Measurements from ENCODE around the gene MLKL. TPM values are rescaled to one million over a fixed set of nuclear protein-coding genes. Genes with fewer than 3 reads are reported as not detected.
A peak's percentile ranks its signal among the peaks of the same experiment; 100 is the strongest.
"Not testable (repeated sequence)": the region's sequence is repeated elsewhere in the genome, so short reads cannot be mapped to it uniquely, and the experiment has no call there.

MLKL gene
- total RNA-seq, 2 experiments from 2014 or later = 18.3 to 18.8 TPM

GRCh38 chr16:74682556-74682955 lies 18.1 kb downstream of the MLKL start:
- H3K36me3 Mint-ChIP-seq = peaks cover 17% of the 10 kb centered on the region
- intact Hi-C loops (cut with micrococcal nuclease) = no loop called here
- ChIA-PET POLR2A (no interaction called here), CTCF (interaction anchor here (1.6 kb wide), 1 partner anchor 13 kb away, joined by 4 read pairs; no protein-coding TSS in a partner anchor)
- H3K9me3 Mint-ChIP-seq = no peaks in the 10 kb centered on the region
- no peak overlapping the region for H3K27ac Mint-ChIP-seq
- H3K4me3 Mint-ChIP-seq = no peak overlapping the region
- no peaks in the 10 kb centered on the region for H3K27me3 Mint-ChIP-seq
- no peaks in the 10 kb centered on the region for H3K4me1 Mint-ChIP-seq (ENCODE audit: low read depth)
- no peak for DNase-seq

- no peak overlapping the region for H3K27ac Mint-ChIP-seq
- CTCF ChIA-PET = interaction anchor here (0.6 to 0.9 kb wide), 2 partner anchors 53 to 182 kb away, joined by 3 read pairs; no protein-coding TSS in a partner anchor
- no peaks in the 10 kb centered on the region for H3K27me3 Mint-ChIP-seq
- no peaks in the 10 kb centered on the region for H3K4me1 Mint-ChIP-seq (ENCODE audit: low read depth)
- POLR2A ChIA-PET = interaction anchor here (0.9 to 1.4 kb wide), 2 partner anchors 14 to 19 kb away, joined by 3 to 5 read pairs; partner anchors contain the start of genes MLKL and RFWD3
- no peaks in the 10 kb centered on the region for H3K9me3 Mint-ChIP-seq
- intact Hi-C loops (cut with micrococcal nuclease) = no loop called here
- H3K4me3 Mint-ChIP-seq = no peak overlapping the region
- H3K36me3 Mint-ChIP-seq = peaks cover 21% of the 10 kb centered on the region
- no peak for DNase-seq
Measured at GRCh38 chr16:74680681-74681080, 20.0 kb downstream of the MLKL start.

DNA sequence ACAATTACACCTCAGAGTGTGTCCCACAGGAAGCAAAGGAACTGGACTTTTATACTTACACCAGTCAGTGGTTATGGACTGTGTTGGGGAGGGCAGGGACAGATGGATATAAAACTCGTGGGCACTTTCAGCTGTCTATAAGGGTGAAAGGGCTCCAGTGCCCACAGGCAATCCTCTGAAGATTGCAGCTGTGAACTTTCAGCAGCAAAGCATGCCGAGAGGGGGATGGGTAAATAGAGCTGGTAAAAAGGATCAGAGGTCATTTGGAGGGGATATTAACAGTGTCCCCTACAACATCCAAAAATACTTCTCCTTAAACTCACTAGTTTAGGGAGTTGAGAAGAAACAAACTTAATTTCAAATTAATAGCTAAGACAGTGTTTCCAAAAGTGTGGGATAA lies 20.7 kb downstream of the MLKL start:
- no peaks in the 10 kb centered on the region for H3K27me3 Mint-ChIP-seq
- DNase-seq = no peak
- intact Hi-C loops (cut with micrococcal nuclease) = no loop called here
- POLR2A ChIA-PET = interaction anchor here (0.9 to 1.4 kb wide), 2 partner anchors 13 to 20 kb away, joined by 3 to 5 read pairs; partner anchors contain the start of genes MLKL and RFWD3
- peaks cover 21% of the 10 kb centered on the region for H3K36me3 Mint-ChIP-seq
- no peaks in the 10 kb centered on the region for H3K9me3 Mint-ChIP-seq
- CTCF ChIA-PET = interaction anchor here (0.6 kb wide), 1 partner anchor 53 kb away, joined by 3 read pairs; no protein-coding TSS in a partner anchor
- H3K4me1 Mint-ChIP-seq (ENCODE audit: low read depth) = no peaks in the 10 kb centered on the region
- no peak overlapping the region for H3K27ac Mint-ChIP-seq
- H3K4me3 Mint-ChIP-seq = no peak overlapping the region

DNA sequence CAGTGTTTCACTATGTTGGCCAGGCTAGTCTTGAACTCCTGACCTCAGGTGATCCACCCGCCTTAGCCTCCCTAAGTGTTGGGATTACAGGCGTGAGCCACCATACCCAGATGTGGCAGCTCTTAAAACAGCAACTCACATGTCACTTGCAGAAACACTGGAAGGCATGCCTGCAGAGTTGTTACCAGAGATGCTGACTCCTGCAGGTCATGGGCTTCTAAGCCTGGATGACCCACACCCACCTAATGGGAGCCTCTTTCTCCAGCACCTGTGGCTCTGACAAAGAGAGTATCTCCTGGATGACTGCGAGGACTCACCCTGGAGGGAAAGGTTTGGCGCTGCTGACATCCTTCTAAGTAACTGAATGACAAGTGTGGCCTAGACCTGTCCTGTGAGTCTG lies 22.8 kb downstream of the MLKL start:
- intact Hi-C loops (cut with micrococcal nuclease) = no loop called here
- H3K36me3 Mint-ChIP-seq = peaks cover 23% of the 10 kb centered on the region
- H3K4me1 Mint-ChIP-seq (ENCODE audit: low read depth) = no peaks in the 10 kb centered on the region
- no peaks in the 10 kb centered on the region for H3K9me3 Mint-ChIP-seq
- no peak overlapping the region for H3K27ac Mint-ChIP-seq
- no peak for DNase-seq
- POLR2A ChIA-PET = no interaction called here
- H3K4me3 Mint-ChIP-seq = no peak overlapping the region
- no peaks in the 10 kb centered on the region for H3K27me3 Mint-ChIP-seq
- CTCF ChIA-PET = no interaction called here

DNA sequence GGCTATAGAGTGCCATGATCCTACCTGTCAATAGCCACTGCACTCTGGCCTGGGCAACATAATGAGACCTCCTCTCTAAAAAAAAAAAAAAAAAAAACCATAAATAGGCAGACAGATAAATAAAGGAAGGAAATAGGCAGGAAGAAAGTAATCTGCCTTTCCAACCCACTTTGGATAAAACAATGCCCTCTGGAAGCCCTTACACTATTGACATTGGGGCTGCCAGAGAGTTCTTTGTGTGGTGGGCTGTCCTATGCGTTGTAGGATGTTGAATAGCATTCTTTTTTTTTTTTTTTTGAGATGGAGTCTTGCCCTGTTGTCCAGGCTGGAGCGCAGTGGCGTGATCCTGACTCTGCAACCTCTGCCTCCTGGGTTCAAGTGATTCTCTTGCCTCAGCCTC lies 26.8 kb downstream of the MLKL start:
- CTCF ChIA-PET = interaction anchor here (0.7 kb wide), 1 partner anchor 684 kb away, joined by 3 read pairs; no protein-coding TSS in a partner anchor
- no peak for DNase-seq
- Mint-ChIP-seq H3K4me1 (ENCODE audit: low read depth) (no peaks in the 10 kb centered on the region), H3K36me3 (peaks cover 26% of the 10 kb centered on the region), H3K27ac (no peak overlapping the region), H3K27me3 (no peaks in the 10 kb centered on the region), H3K4me3 (no peak overlapping the region), H3K9me3 (no peaks in the 10 kb centered on the region)
- POLR2A ChIA-PET = no interaction called here
- intact Hi-C loops (cut with micrococcal nuclease) = no loop called here

GRCh38 chr16:74668877-74669276 lies 31.8 kb downstream of the MLKL start:
- CTCF ChIA-PET, H3K27ac Mint-ChIP-seq, H3K4me3 Mint-ChIP-seq, DNase-seq, H3K27me3 Mint-ChIP-seq, H3K9me3 Mint-ChIP-seq: not testable (repeated sequence)
- Mint-ChIP-seq H3K4me1 (ENCODE audit: low read depth) (peaks cover 22% of the 10 kb centered on the region), H3K36me3 (peaks cover 28% of the 10 kb centered on the region)
- intact Hi-C loops (cut with micrococcal nuclease) = loop anchor here (5.0 to 10.0 kb wide), 2 partner anchors 978 to 2004 kb away; partner anchors contain the start of genes KARS1 and TERF2IP
- POLR2A ChIA-PET = interaction anchor here (4.3 kb wide), 1 partner anchor 31 kb away, joined by 43 read pairs; the partner anchor contains the start of gene MLKL

- DNase-seq = peak; percentile 58
- ChIA-PET CTCF (interaction anchor here (0.9 to 2.2 kb wide), 5 partner anchors 13 to 45 kb away, joined by 3 to 14 read pairs (median 5); partner anchors contain the start of gene MLKL), POLR2A (interaction anchor here (0.8 to 4.3 kb wide), 15 partner anchors 8 to 442 kb away, joined by 3 to 43 read pairs (median 4); partner anchors contain the start of genes GLG1 and MLKL)
- peak overlapping the region; percentile 91 for H3K27ac Mint-ChIP-seq
- no peaks in the 10 kb centered on the region for H3K9me3 Mint-ChIP-seq
- H3K36me3 Mint-ChIP-seq = peaks cover 43% of the 10 kb centered on the region
- no peaks in the 10 kb centered on the region for H3K27me3 Mint-ChIP-seq
- H3K4me1 Mint-ChIP-seq (ENCODE audit: low read depth) = peaks cover 36% of the 10 kb centered on the region
- intact Hi-C loops (cut with micrococcal nuclease) = loop anchor here (1.0 to 10.0 kb wide), 5 partner anchors 33 to 2002 kb away; partner anchors contain the start of genes KARS1, MLKL, PSMD7 and TERF2IP
- peak overlapping the region; percentile 85 for H3K4me3 Mint-ChIP-seq
Measured at GRCh38 chr16:74667255-74667700, 33.4 kb downstream of the MLKL start.

DNA sequence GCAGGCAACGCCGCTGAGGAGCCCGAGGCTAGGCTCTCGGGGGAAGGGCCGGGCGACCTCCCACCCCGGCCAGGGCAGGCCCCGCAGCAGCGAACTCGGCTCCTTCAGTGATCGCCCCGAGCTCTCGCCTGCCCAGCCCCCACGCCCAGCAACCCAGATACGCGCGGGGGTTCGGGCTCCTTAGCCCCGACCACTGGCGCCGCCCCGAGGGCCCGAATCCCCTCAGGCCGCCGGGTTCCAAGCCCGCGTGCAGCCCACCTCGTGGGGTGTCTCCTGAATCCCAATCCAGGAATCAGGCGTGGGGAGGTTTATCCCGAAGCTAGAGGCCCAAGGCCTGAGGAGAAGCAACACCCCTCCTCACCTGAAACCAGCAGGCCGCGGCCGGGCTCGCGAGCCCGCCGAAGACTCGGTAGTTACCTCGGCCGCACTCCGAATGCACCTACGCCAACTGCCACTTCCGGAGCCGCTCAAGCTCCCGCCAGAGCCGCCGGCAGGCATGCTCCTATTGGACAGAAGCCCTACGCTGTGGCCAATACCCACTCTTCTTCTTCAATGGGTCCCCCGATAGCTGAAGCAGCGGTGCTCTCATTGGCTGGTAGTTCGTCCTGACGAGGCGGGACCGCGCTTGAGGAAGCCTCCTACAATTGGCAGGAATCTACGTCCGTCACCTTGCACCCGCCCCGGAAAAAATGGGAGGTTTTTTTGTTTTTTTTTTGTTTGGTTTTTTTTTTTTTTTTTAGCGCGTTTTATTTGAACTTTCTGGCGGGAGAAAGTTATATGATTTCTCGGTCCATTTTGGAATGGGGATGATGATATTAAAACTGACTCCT lies 34.0 kb downstream of the MLKL start, which contains the start of gene RFWD3:
Gene RFWD3 (minus strand): TSS at position 453 of the 830 bp plus-strand sequence. CDS start 5,428 bp downstream, outside the sequence.
- H3K4me1 Mint-ChIP-seq (ENCODE audit: low read depth) = peaks cover 39% of the 10 kb centered on the region
- peak within 1 kb of the TSS; percentile 91 for H3K27ac Mint-ChIP-seq
- peaks cover 40% of the 10 kb centered on the region for H3K36me3 Mint-ChIP-seq
- ChIA-PET POLR2A (interaction anchor here (0.8 to 4.3 kb wide), 18 partner anchors 8 to 443 kb away, joined by 3 to 43 read pairs (median 4); partner anchors contain the start of genes GLG1, MLKL and PSMD7), CTCF (interaction anchor here (0.9 to 2.2 kb wide), 5 partner anchors 12 to 44 kb away, joined by 3 to 14 read pairs (median 5); partner anchors contain the start of gene MLKL)
- no peaks in the 10 kb centered on the region for H3K9me3 Mint-ChIP-seq
- intact Hi-C loops (cut with micrococcal nuclease) = loop anchor here (1.0 to 10.0 kb wide), 6 partner anchors 34 to 2002 kb away; partner anchors contain the start of genes GLG1, KARS1, MLKL and PSMD7
- H3K27me3 Mint-ChIP-seq = no peaks in the 10 kb centered on the region
- peak within 1 kb of the TSS; percentile 85 for H3K4me3 Mint-ChIP-seq
- peak; percentile 98 for DNase-seq

- H3K36me3 Mint-ChIP-seq = peaks cover 40% of the 10 kb centered on the region
- POLR2A ChIA-PET = interaction anchor here (1.0 to 4.3 kb wide), 9 partner anchors 9 to 444 kb away, joined by 3 to 43 read pairs (median 6); partner anchors contain the start of genes GLG1, MLKL and PSMD7
- DNase-seq = no peak
- no peaks in the 10 kb centered on the region for H3K27me3 Mint-ChIP-seq
- H3K9me3 Mint-ChIP-seq = no peaks in the 10 kb centered on the region
- CTCF ChIA-PET = interaction anchor here (1.2 kb wide), 1 partner anchor 11 kb away, joined by 5 read pairs; no protein-coding TSS in a partner anchor
- peak overlapping the region; percentile 85 for H3K4me3 Mint-ChIP-seq
- peaks cover 43% of the 10 kb centered on the region for H3K4me1 Mint-ChIP-seq (ENCODE audit: low read depth)
- peak overlapping the region; percentile 91 for H3K27ac Mint-ChIP-seq
- intact Hi-C loops (cut with micrococcal nuclease) = loop anchor here (1.0 to 10.0 kb wide), 4 partner anchors 39 to 2001 kb away; partner anchors contain the start of genes GLG1, KARS1 and TERF2IP
Measured at GRCh38 chr16:74666010-74666421, 34.6 kb downstream of the MLKL start.

- POLR2A ChIA-PET = interaction anchor here (1.0 kb wide), 1 partner anchor 35 kb away, joined by 4 read pairs; no protein-coding TSS in a partner anchor
- CTCF ChIA-PET = interaction anchor here (0.6 kb wide), 1 partner anchor 22 kb away, joined by 4 read pairs; no protein-coding TSS in a partner anchor
- no peak overlapping the region for H3K27ac Mint-ChIP-seq
Measured at GRCh38 chr16:74661064-74661463, 39.6 kb downstream of the MLKL start.

GRCh38 chr16:74660383-74660782 lies 40.3 kb downstream of the MLKL start:
- no peaks in the 10 kb centered on the region for H3K9me3 Mint-ChIP-seq
- no peak overlapping the region for H3K4me3 Mint-ChIP-seq
- no peak overlapping the region for H3K27ac Mint-ChIP-seq
- intact Hi-C loops (cut with micrococcal nuclease) = loop anchor here (10.0 kb wide), 1 partner anchor 1996 kb away; no protein-coding TSS in a partner anchor
- H3K36me3 Mint-ChIP-seq = peaks cover 83% of the 10 kb centered on the region
- ChIA-PET CTCF (interaction anchor here (1.2 kb wide), 1 partner anchor 9 kb away, joined by 5 read pairs; no protein-coding TSS in a partner anchor), POLR2A (no interaction called here)
- no peaks in the 10 kb centered on the region for H3K27me3 Mint-ChIP-seq
- H3K4me1 Mint-ChIP-seq (ENCODE audit: low read depth) = peaks cover 79% of the 10 kb centered on the region
- no peak for DNase-seq

More at GRCh38 chr16:74661064-74661463, 39.6 kb downstream of the MLKL start:
- Mint-ChIP-seq H3K36me3 (peaks cover 79% of the 10 kb centered on the region), H3K27me3 (no peaks in the 10 kb centered on the region), H3K4me1 (ENCODE audit: low read depth) (peaks cover 74% of the 10 kb centered on the region), H3K4me3 (no peak overlapping the region), H3K9me3 (no peaks in the 10 kb centered on the region)
- intact Hi-C loops (cut with micrococcal nuclease) = loop anchor here (10.0 kb wide), 1 partner anchor 1996 kb away; no protein-coding TSS in a partner anchor
- no peak for DNase-seq
